ENCODE measurements around the gene OR6K2.
"Not testable (repeated sequence)": the region's sequence is repeated elsewhere in the genome, so short reads cannot be mapped to it uniquely, and the experiment has no call there.

The OR6K2 gene, protein sequence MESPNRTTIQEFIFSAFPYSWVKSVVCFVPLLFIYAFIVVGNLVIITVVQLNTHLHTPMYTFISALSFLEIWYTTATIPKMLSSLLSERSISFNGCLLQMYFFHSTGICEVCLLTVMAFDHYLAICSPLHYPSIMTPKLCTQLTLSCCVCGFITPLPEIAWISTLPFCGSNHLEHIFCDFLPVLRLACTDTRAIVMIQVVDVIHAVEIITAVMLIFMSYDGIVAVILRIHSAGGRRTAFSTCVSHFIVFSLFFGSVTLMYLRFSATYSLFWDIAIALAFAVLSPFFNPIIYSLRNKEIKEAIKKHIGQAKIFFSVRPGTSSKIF

DNA sequence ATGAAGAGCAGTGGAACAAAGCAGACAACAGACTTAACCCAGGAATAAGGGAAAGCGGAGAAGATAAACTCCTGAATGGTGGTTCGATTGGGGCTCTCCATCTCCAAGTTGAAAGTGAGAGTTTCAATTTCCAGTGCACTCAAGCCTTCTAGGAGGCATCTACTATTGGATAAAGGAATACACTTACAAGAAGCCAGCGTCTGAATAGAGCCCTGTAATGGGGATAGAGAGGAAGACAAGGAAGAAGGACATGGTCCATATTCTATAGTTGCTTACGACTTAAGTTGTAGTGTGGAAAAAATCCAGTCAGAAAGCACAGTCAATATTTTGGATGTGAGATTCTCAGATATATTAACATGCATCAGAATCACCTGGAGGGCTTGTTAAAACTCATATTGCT is at the start of gene OR6K2:
Gene OR6K2 (minus strand): TSS at position 101 of the 400 bp plus-strand sequence. CDS start 0 bp downstream, at position 101.
- DNase-seq (ENCODE audit: low spot score), result no peak

DNA sequence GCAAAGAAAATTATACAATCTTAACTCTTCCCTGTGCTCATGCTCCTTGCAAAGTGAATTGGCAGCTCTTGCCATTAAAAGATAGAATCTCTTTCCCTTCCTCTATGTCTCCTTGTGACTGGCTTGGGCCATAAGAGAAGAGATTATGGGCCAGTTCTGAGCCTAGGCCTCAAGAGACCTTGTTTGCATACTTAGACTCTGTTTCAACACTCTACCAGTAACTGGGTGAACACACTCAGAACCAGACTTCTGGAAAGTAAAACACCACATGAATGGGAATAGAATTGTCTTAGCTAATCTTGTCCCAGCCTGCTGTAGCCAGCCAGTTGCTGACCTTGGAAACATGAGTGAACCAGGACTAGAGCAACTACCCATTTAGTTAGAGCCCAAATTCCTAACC is 35.4 kb upstream of the OR6K2 start:
- DNase-seq (ENCODE audit: low spot score), result no peak

DNA sequence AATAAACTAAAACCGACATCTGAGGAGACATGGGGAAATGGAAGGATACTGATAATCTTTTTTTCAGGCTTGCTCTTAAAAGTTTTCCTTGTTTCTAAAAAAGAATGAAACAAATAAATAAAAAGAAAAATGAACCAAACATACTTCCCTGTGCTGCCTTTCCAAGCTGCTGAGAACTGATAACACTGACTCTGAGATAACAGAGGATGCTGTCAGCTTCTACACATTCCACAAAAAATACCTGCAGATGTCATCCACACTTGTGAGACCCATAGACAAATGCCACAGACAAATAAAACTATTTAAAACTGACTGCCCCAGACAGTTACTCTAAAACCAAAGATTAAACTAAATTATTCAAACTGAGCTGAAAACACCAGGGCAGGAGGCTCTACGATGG is 32.1 kb upstream of the OR6K2 start:
- DNase-seq (ENCODE audit: low spot score), result no peak

GRCh38 chr1:158731707-158732106 is 31.3 kb upstream of the OR6K2 start:
- no peak for DNase-seq (ENCODE audit: low spot score)

GRCh38 chr1:158730453-158730852 is 30.0 kb upstream of the OR6K2 start:
- DNase-seq (ENCODE audit: low spot score), result no peak

DNA sequence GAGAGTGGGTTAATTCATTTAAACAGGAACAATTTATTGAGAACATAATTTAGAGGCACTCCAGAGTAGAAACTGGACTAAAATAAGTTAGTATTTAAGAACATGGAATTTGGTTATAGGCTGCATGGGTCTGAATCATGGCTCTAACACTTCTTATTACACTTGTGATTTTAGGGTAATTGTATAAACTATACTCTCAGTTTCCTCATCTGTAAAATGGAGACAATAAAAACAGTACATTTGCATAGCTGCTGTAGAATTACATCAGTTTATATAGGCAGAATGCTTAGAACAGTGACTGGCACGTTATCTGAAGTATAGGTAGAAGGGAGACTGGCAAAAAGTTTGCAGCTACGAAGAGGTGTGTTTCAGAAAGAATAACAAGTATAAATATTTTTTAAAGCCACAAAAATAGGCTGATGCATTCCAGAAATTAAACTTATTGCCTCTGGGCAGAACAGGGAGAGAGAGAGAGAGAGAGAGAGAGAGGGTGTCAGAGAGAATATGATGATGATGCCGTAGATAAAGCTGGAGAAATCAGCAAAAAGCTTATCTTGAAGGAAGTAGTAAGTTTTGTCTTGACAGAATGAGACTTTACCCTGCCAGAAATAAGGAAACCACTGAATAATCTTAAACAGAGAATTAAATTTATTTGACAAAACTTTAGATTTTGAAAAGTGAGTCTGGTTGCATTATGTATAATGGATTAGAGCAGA is 28.2 kb upstream of the OR6K2 start:
- no peak for DNase-seq (ENCODE audit: low spot score)

- DNase-seq (ENCODE audit: low spot score), result no peak
These were observed 24.0 kb upstream of the OR6K2 start for GRCh38 chr1:158724442-158724841.

DNA sequence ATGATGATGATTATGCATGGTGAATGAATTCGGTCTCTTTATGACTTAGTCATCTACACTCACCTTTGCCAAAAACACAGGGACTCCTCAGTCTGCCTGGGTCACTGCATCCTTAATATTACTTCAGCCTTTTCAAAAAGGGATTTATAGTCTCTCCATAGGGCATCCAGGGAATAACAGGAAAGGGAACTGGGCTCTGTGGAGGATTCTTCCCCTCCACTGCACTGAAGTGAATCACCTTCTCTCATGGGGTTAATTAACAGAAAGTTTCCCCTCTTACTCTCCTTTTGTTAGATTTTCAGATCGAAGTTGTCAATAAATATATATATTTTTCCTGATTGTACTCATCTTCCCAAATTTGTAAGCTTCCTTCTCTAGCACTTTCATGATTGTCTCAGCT is 20.2 kb upstream of the OR6K2 start, which contains the start of gene OR6K3:
Gene OR6K3 (minus strand): TSS at position 101 of the 400 bp plus-strand sequence. CDS start 2,605 bp downstream, outside the sequence.
- no peak for DNase-seq (ENCODE audit: low spot score)

DNA sequence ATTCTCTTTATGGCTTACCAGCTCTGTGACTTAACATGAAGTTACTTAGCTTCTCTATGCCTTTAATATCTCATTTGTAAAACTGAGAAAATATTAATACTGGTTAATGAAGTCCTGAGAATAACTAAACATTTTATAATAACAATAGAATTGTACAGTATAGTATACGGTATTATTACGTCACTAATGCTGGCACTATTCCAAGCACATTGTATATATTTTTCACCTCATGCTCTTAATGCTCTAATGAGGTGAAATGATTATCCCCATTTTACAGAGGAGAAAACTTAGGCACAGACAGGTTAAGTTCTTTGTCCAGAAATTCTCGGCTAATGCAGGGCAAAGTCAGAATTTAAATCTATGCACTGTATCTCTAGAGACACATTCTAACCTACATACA is 19.2 kb upstream of the OR6K2 start:
- DNase-seq (ENCODE audit: low spot score), result no peak

DNA sequence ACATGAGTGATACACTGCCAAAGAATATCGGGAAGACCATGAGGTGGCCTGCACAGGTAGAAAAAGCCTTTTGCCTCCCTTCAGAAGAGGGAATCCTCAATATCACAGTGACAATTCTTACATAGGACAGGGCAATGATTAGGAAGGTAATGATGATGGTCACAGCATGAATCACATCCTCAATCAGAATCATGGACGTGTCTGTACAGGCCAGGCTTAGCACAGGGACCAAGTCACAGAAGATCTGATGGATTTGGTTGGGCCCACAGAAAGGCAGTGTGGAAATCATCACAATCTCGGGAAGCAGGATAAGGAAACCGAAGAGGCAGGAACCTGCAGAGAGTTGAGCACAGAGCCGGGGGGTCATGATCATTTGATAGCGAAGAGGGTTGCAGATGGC is 16.9 kb upstream of the OR6K2 start:
- DNase-seq (ENCODE audit: low spot score), result no peak

DNA sequence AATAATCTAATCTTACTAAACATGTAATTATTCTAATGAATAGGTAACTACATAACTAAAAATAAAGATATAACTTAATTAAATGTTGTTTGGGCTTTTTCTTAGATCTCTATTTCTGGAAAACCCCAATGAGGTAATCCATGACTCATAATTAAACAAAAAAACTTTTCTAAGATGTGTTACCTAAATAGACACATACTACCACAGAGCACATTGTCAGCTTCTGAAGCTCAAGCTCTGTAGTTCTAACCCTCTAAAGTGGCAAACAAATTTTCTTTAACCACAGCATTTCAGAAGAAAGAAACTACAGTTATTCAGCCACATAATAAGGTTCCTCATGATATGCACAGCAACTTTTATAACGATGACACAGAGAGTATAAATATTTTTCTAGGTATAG is 15.9 kb upstream of the OR6K2 start:
- no peak for DNase-seq (ENCODE audit: low spot score)

- DNase-seq (ENCODE audit: low spot score), result no peak
These were observed 14.3 kb upstream of the OR6K2 start for GRCh38 chr1:158714754-158715153.

GRCh38 chr1:158711098-158711497 is 10.6 kb upstream of the OR6K2 start:
- no peak for DNase-seq (ENCODE audit: low spot score)

GRCh38 chr1:158706096-158706495 is 5.6 kb upstream of the OR6K2 start:
- no peak for DNase-seq (ENCODE audit: low spot score)

DNA sequence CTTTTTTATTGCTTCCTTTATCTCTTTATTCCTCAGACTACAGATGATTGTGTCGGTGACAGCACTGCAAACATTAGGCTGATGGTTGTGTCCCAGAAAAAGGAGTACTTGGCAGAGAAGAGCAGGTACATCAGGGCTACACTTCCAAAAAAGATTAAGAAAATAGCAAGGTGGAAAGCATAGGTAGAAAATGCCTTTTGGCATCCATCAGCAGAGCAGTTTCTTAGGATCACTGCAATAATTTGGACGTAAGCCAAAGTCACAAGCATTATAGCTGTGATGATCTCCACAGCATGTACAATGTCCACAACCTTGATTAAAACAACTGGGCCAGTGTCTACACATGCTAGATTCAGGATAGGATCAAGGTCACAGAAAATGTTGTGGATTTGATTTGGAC is 5.9 kb downstream of the OR6K2 start:
- DNase-seq (ENCODE audit: low spot score), result no peak

DNA sequence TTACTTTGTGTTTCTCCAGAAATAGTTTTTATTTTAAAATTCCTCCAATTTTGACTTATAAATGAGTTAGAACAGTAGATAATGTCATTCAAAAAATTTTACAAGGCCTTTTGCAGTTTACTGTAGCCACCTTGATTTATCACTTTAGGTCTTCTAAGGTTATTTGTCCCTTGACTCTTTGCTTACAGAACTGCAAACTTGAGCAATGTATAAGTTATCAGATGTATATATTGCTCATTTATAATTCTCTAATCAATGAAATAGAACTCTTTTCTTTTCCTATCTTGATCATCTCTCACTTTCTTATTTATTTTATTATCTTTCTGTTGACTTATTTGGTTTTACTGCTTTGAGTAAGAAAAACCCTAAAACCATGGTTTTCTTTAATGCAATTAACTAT is 8.1 kb downstream of the OR6K2 start:
- no peak for DNase-seq (ENCODE audit: low spot score)

DNA sequence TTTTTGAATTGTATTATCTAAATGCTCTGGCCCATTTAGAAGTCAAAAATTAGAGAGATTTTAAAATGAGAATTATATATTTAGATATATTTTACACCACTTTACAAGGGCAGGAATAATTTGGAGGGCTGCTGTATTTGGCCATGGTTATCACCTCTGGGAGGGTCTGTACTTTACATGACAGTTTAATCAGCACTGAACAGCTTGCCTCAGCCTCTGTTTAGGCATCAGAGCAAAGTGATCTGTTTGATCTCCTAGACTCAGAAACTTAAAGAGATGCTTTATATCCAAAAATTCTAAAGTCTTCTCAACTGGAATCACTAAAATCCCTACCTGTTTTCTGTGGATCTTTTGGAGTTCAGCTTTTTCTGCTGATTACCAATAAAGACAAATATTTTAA is 8.5 kb downstream of the OR6K2 start:
- DNase-seq (ENCODE audit: low spot score), result no peak

GRCh38 chr1:158691149-158691548 is 9.3 kb downstream of the OR6K2 start:
- not testable (repeated sequence) for DNase-seq (ENCODE audit: low spot score)

DNA sequence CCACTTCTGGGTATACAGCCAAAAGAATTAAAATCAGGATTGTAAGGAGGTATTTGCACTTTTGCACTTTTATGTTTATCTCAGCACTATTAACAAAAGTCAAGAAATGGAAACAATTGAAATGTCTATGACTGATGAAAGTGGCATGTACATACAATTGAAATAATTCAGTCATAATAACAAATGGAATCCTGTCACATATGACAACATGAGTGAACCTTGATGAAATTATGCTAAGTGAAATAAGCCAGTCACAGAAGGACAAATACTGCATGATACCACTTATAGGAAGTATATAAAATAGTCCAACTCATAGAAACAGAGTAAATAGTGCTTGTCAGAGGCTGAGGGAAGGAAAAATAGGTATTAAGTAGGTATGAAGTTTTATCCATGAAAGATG is 10.6 kb downstream of the OR6K2 start:
- DNase-seq (ENCODE audit: low spot score), result no peak

DNA sequence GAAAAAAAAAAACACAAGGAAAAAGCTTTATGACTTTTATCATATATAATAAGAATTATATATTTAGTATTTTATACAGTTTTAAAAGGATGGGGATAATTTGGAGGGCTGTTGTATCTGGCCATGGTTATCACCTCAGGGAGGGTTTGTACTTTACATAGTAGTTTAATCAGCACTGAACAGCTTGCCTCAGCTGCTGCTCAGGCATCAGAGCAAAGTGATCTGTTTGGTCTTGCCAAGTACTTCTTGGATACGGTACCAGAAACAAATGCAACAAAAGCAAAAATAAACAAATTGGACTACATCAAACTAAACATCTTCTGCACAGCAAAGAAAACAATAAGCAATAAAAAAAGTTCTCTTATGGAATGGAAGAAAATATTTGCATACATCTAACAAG is 11.3 kb downstream of the OR6K2 start:
- no peak for DNase-seq (ENCODE audit: low spot score)

DNA sequence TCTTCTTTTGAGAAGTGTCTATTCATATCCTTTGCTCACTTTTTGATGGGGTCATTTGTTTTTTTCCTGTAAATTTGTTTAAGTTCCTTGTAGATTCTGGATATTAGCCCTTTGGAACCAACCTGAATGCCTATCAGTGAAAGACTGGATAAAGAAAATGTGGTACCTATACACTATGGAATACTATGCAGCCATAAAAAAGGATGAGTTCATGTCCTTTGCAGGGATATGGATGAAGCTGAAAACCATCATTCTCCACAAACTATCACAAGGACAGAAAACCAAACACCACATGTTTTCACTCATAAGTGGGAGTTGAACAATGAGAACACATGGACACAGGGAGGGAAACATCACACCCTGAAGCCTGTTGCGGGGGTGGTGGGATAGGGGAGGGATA is 12.1 kb downstream of the OR6K2 start:
- DNase-seq (ENCODE audit: low spot score), result not testable (repeated sequence)

DNA sequence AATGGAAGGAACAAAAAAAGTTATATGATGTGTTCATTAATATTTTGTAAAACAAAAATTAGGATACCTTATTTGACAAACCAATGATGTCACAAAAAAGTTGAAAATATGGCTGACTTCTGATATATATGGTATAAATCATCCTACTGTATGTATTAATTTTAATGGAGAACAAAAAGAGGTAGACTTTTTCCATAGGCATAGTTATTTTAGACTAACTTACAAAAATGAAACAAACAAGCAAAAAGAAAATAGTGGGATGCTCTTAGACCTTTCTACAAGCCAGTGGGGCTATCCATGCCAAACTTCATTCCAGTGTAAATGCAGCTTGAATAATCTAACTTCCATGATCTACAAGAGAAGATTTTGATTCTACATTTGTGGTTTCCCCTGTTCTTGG is 13.4 kb downstream of the OR6K2 start:
- DNase-seq (ENCODE audit: low spot score), result no peak

Measured in CD4-positive, alpha-beta T cell treated with Interleukin-6 at 100 ng/mL for 8 hours (primary cell).